HepG2 (cell line): ENCODE measurements around the gene INO80E. TPM values are rescaled to one million over a fixed set of nuclear protein-coding genes. Genes with fewer than 3 reads are reported as not detected.

ENCODE experiments used
- CENPBD1 ChIP-seq: sonication (generic); formaldehyde crosslinking; IDR thresholded peaks from 2 replicates; pipeline ENCODE4 v1.8.0; 2022; ENCODE audit warnings: missing genetic modification reagents, low read depth, mild to moderate bottlenecking, borderline replicate concordance
- DNMT3B ChIP-seq: conservative IDR thresholded peaks from 2 replicates; pipeline ENCODE4 v1.6.1; 2016; ENCODE audit warnings: missing biosample characterization, control low read depth
- ISL2 ChIP-seq: sonication (generic); formaldehyde crosslinking; IDR thresholded peaks from 2 replicates; pipeline ENCODE4 v1.5.0; 2020; ENCODE audit warnings: missing genetic modification reagents
- KAT2B ChIP-seq: fragments of 150-350 bp; IDR thresholded peaks from 2 replicates; pipeline ENCODE4 v1.6.1; 2014; ENCODE audit warnings: low read depth, low read length, borderline replicate concordance
- NRL ChIP-seq: sonication (generic); formaldehyde crosslinking; IDR thresholded peaks from 2 replicates; pipeline ENCODE4 v1.5.0; 2020; ENCODE audit warnings: missing genetic modification reagents, mild to moderate bottlenecking, moderate library complexity, borderline replicate concordance
- PRDM4 ChIP-seq: sonication (generic); formaldehyde crosslinking; IDR thresholded peaks from 2 replicates; pipeline ENCODE4 v1.9.0; 2021; ENCODE audit warnings: missing genetic modification reagents, borderline replicate concordance
- PRPF4 ChIP-seq: fragments of 200-400 bp; formaldehyde crosslinking; IDR thresholded peaks from 2 replicates; pipeline ENCODE4 v1.6.1; 2016; ENCODE audit warnings: low read length, low read depth; ENCODE audit not compliant: poor library complexity, severe bottlenecking
- SMAD3 ChIP-seq: sonication (generic); formaldehyde crosslinking; IDR thresholded peaks from 2 replicates; pipeline ENCODE4 v1.4.0; 2020; ENCODE audit warnings: missing genetic modification reagents
- SRSF4 ChIP-seq: fragments of 200-400 bp; formaldehyde crosslinking; IDR thresholded peaks from one replicate; pipeline ENCODE4 v1.6.1; 2018; ENCODE audit warnings: mild to moderate bottlenecking, low read depth, low read length, moderate library complexity; ENCODE audit not compliant: poor library complexity, severe bottlenecking
- U2AF1 ChIP-seq: fragments of 200-400 bp; formaldehyde crosslinking; optimal IDR thresholded peaks from 2 replicates; pipeline ENCODE3; 2017; ENCODE audit warnings: mild to moderate bottlenecking, low read depth, low read length
- ZBTB46 ChIP-seq: sonication (generic); formaldehyde crosslinking; IDR thresholded peaks from 2 replicates; pipeline ENCODE4 v1.4.0; 2020; ENCODE audit warnings: mild to moderate bottlenecking, missing genetic modification reagents, borderline replicate concordance
- ZFAT ChIP-seq: sonication (generic); formaldehyde crosslinking; conservative IDR thresholded peaks from 2 replicates; pipeline ENCODE4 v1.8.1; 2023; ENCODE audit warnings: missing genetic modification reagents, inconsistent platforms
- ZNF235 ChIP-seq: sonication (generic); formaldehyde crosslinking; IDR thresholded peaks from 2 replicates; pipeline ENCODE4 v1.8.1; 2023; ENCODE audit warnings: mild to moderate bottlenecking, missing genetic modification reagents, borderline replicate concordance
- ZNF501 ChIP-seq: sonication (generic); formaldehyde crosslinking; IDR thresholded peaks from 2 replicates; pipeline ENCODE4 v1.5.1; 2020; ENCODE audit warnings: mild to moderate bottlenecking, moderate library complexity, missing genetic modification reagents
- ZNF644 ChIP-seq: IDR thresholded peaks from 2 replicates; pipeline ENCODE4 v1.6.1; 2016; ENCODE audit warnings: low read depth
- ZNF646 ChIP-seq: sonication (generic); formaldehyde crosslinking; IDR thresholded peaks from 2 replicates; pipeline ENCODE4 v1.9.0; 2021; ENCODE audit warnings: mild to moderate bottlenecking, missing genetic modification reagents
- ZNF746 ChIP-seq: sonication (generic); formaldehyde crosslinking; IDR thresholded peaks from 2 replicates; pipeline ENCODE4 v1.8.0; 2022; ENCODE audit warnings: mild to moderate bottlenecking, missing genetic modification reagents
- ZNF879 ChIP-seq: sonication (generic); formaldehyde crosslinking; IDR thresholded peaks from 2 replicates; pipeline ENCODE4 v1.8.1; 2023; ENCODE audit warnings: missing genetic modification reagents
- polyA plus RNA-seq, 8 experiments: library from polyadenylated mRNA; depleted of rRNA in 3 of 8; stranded (reverse) in 7 of 8; unstranded in 1 of 8; fragments of >200 nt; fragmentation: Illumina TruSeq in 4 of 8; extraction: Trizol in 4 of 8; gene quantifications; 2 replicates each; pipeline versions ENCODE4 v1.2.1 to v1.2.3, GENCODE V29; 2011 to 2016; ENCODE audit warnings: low read depth in 4 of 8, missing spikeins in 1 of 8, mixed read lengths in 1 of 8; ENCODE audit not compliant: insufficient read depth in 1 of 8
- total RNA-seq, 5 experiments: library from RNA; depleted of rRNA; stranded (reverse); fragments of >200 nt; fragmentation: Illumina TruSeq; extraction: Trizol; gene quantifications; 2 replicates each; pipeline ENCODE4 v1.2.3, GENCODE V29; 2016; ENCODE audit warnings: low read depth in 1 of 5

INO80E gene
- total and polyA plus RNA-seq, 2 of the 13 experiments (the other 11 are each of a cell fraction or from before 2014, with no cell fraction given), result 25.8 to 45.6 TPM

- TF ChIP-seq ZFAT, result no peak
- TF ChIP-seq KAT2B, result no peak
- TF ChIP-seq ISL2 (CRISPR knock-in tag), result no peak
- TF ChIP-seq U2AF1, result peak; percentile 77
- TF ChIP-seq ZNF501 (CRISPR knock-in tag), result peak; percentile 85
- TF ChIP-seq ZNF746, result no peak
- peak; percentile 55; the same call in 1 of the 2 replicates for TF ChIP-seq NRL (CRISPR knock-in tag)
- TF ChIP-seq PRPF4, result no peak
- TF ChIP-seq ZNF646, result no peak
- peak; percentile 60; the same call in 1 of the 2 replicates for TF ChIP-seq SMAD3
- no peak for TF ChIP-seq ZNF879 (CRISPR knock-in tag)
- TF ChIP-seq CENPBD1 (CRISPR knock-in tag), result no peak; the same call in 1 of the 2 replicates
- TF ChIP-seq ZNF644 (CRISPR knock-in tag), result no peak
- TF ChIP-seq ZNF235 (CRISPR knock-in tag), result no peak
- no peak for TF ChIP-seq SRSF4
- TF ChIP-seq PRDM4 (CRISPR knock-in tag), result no peak
- no peak for TF ChIP-seq ZBTB46 (CRISPR knock-in tag)
- TF ChIP-seq DNMT3B (CRISPR knock-in tag), result peak; percentile 53; the same call in 1 of the 2 replicates
Measured at GRCh38 chr16:29961479-29962343, 34.3 kb upstream of the INO80E start, which contains the start of gene TMEM219 (continued).
